Adipocyte (in vitro differentiated cells): ENCODE data around the gene KIRREL3.
A peak's percentile ranks its signal among the peaks of the same experiment; 100 is the strongest.

Experiments
- DNase-seq: peaks from one replicate; pipeline ENCODE4 v3.0.0-alpha.2; 2015; ENCODE audit warnings: low read depth
- H3K27me3 ChIP-seq: replicated peaks from 2 replicates; pipeline ENCODE4 v1.7.0; 2013; ENCODE audit warnings: mild to moderate bottlenecking, low read length, moderate library complexity; ENCODE audit not compliant: control insufficient read depth, insufficient read depth
- H3K36me3 ChIP-seq: 2 replicates; pipeline ENCODE4 v1.7.0; 2013; ENCODE audit warnings: low read length, mild to moderate bottlenecking, moderate library complexity; ENCODE audit not compliant: control insufficient read depth, insufficient read depth, severe bottlenecking
- H3K4me1 ChIP-seq: 2 replicates; pipeline ENCODE4 v1.7.0; 2013; ENCODE audit warnings: mild to moderate bottlenecking, low read length, moderate library complexity; ENCODE audit not compliant: control insufficient read depth, insufficient read depth
- H3K4me3 ChIP-seq: 2 replicates; pipeline ENCODE4 v1.7.0; 2013; ENCODE audit warnings: mild to moderate bottlenecking, low read length, moderate library complexity
- H3K9ac ChIP-seq: 2 replicates; pipeline ENCODE4 v1.7.0; 2013; ENCODE audit warnings: mild to moderate bottlenecking, low read length, moderate library complexity
- H3K9me3 ChIP-seq: 2 replicates; pipeline ENCODE4 v1.7.0; 2013; ENCODE audit warnings: mild to moderate bottlenecking, low read length, moderate library complexity; ENCODE audit not compliant: control insufficient read depth

Gene KIRREL3

DNA sequence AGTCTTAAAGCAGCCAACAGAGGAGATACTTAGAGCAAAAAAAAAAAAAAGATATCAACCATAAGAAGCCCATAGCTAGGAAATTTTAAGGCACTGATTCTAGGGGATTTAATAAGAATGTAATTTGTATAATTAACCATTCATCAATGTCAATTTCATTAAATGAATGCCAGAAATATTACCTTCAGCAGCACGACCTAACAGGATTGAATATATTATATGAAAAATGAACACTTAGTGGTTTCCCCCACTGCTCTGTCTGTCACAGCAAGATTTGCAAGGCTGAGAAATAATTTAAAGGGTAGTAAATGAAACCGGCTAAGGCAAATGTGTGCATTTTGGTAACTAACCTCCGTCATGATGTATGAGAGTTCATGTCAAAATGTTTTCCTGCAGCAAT lies 319.9 kb downstream of the KIRREL3 start:
- Histone ChIP-seq H3K4me1 (no peaks in the 10 kb centered on the region), H3K9me3 (no peaks in the 10 kb centered on the region), H3K9ac (no peak overlapping the region), H3K4me3 (no peak overlapping the region), H3K27me3 (peaks cover 6% of the 10 kb centered on the region), H3K36me3 (no peaks in the 10 kb centered on the region)
- no peak for DNase-seq

DNA sequence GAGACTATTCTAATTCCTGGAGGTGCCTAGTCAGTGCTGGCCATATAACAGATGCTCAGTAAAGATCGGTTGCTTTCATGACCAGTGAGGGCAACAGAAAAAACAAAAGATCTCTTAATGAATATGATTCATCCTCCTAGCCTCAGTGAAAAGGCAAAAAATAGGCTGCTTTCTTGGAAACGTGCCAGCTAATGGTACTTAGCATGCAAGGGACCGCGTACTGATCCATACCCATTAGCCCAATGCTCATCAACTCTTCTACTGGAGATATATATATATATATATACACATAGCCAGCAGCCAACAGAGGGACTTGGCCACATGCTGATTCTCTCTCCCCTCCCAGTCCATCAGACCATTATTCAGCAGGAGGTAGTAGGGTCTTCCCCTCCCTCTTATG lies 320.4 kb downstream of the KIRREL3 start:
- Histone ChIP-seq H3K4me1 (no peaks in the 10 kb centered on the region), H3K36me3 (no peaks in the 10 kb centered on the region), H3K9me3 (no peaks in the 10 kb centered on the region), H3K4me3 (no peak overlapping the region), H3K9ac (no peak overlapping the region), H3K27me3 (peaks cover 6% of the 10 kb centered on the region)
- DNase-seq = no peak

DNA sequence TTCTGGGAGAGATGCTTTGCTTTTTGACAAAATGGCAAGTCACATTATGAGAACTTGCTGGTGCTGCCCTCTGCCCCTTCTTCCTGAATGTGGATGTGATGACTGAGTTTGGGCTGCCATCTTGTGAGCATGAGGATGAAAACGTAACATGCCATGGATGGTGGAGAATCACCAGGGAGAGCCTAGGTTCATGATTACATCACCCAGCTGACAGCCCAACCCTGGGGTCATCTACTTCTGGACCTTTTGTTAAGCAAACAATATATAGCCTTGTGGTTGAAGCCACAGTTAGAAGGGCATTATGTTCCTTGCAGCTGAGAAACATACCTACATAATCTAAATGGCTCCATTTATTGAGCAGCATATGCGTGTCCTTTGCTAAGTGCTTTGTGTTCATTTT lies 321.5 kb downstream of the KIRREL3 start:
- Histone ChIP-seq H3K9ac (no peak overlapping the region), H3K4me1 (no peaks in the 10 kb centered on the region), H3K27me3 (peaks cover 6% of the 10 kb centered on the region), H3K4me3 (no peak overlapping the region), H3K36me3 (no peaks in the 10 kb centered on the region), H3K9me3 (no peaks in the 10 kb centered on the region)
- DNase-seq = no peak

DNA sequence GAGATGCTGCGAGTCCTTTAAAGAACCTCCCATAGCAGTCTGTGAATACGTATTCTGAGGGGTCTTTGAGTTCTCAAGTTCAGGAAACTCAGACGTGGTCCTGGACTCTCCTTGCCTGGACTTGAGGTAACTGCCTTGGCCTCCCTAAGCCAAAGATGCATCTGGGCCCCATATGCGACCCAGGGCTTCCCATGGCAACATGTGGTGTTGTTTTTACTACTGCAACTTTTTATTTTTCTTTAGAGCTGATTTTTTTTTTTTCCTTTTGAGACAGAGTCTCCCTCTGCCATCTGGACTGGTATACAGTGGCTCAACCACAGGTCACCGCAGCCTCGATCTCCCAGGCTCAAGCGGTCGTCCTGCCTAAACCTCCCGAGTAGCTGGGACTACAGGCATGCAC lies 324.0 kb downstream of the KIRREL3 start:
- peaks cover 9% of the 10 kb centered on the region for H3K27me3 ChIP-seq
- H3K4me1 ChIP-seq = no peaks in the 10 kb centered on the region
- no peaks in the 10 kb centered on the region for H3K36me3 ChIP-seq
- H3K9ac ChIP-seq = no peak overlapping the region
- H3K4me3 ChIP-seq = no peak overlapping the region
- no peaks in the 10 kb centered on the region for H3K9me3 ChIP-seq
- no peak for DNase-seq

DNA sequence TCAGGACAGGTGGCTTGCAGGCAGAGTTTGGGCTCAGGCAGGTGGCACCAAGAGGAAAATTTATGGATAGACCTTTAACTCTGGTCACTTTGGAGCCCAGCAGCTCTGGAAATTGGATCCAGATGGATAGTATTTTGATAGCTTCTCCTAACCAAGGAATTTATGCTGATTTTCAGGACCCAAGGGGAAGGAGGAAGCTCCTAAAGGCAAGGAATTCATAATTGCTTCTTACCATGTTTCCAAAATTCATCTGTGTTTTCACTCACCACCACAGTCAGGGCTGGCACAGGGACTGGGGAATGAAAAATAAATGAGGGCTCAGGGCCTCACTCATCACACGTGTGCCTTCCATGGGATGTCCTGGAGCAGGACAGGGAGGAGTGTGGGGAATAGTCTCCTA lies 327.3 kb downstream of the KIRREL3 start:
- Histone ChIP-seq H3K4me1 (no peaks in the 10 kb centered on the region), H3K9ac (no peak overlapping the region), H3K4me3 (no peak overlapping the region), H3K36me3 (no peaks in the 10 kb centered on the region), H3K27me3 (peaks cover 11% of the 10 kb centered on the region), H3K9me3 (peaks cover 3% of the 10 kb centered on the region)
- DNase-seq = no peak

DNA sequence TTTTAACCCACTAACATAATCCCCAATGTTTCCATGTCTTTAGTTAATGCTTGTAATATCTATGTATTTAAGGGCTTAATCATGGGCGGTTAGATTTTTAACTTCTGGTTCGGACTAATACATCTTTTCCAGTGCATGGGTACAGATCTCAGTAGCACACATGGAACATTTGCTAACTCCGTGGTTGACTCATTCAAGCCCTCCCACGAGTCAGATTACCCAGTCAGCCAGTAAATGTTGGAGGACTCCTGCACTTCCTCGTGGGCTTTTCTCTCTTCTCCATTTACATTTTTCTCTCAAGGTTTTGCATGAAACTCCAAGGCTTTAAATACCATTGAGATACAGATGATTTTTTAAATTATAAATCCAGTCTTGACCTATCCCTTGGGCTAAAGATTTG lies 331.2 kb downstream of the KIRREL3 start:
- no peak overlapping the region for H3K4me3 ChIP-seq
- H3K9me3 ChIP-seq = peaks cover 3% of the 10 kb centered on the region
- peak; percentile 47 for DNase-seq
- no peak overlapping the region for H3K9ac ChIP-seq
- no peaks in the 10 kb centered on the region for H3K36me3 ChIP-seq
- peaks cover 25% of the 10 kb centered on the region for H3K27me3 ChIP-seq
- peaks cover 13% of the 10 kb centered on the region for H3K4me1 ChIP-seq

DNA sequence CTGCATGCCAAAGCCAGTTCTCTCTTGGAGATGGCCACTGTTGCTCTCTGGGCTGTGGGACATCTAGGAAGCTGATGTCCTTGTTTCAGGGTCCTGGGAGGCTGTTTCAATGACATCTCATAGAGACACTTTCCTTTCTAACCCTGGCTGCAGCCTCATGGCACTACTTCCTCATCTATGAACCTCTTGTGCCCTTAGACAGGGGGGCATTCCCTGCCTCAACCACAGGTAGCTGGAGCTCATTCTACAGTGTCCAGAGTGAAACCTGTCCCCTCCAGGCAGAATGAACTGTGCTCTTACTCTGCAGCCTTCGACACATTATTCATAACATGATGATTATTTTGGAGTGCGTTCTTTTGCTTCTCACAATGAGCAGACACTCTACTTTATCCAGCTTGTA lies 335.9 kb downstream of the KIRREL3 start:
- H3K9ac ChIP-seq = no peak overlapping the region
- DNase-seq = no peak
- H3K4me1 ChIP-seq = peaks cover 16% of the 10 kb centered on the region
- H3K27me3 ChIP-seq = peaks cover 21% of the 10 kb centered on the region
- no peak overlapping the region for H3K4me3 ChIP-seq
- H3K36me3 ChIP-seq = no peaks in the 10 kb centered on the region
- H3K9me3 ChIP-seq = no peaks in the 10 kb centered on the region

DNA sequence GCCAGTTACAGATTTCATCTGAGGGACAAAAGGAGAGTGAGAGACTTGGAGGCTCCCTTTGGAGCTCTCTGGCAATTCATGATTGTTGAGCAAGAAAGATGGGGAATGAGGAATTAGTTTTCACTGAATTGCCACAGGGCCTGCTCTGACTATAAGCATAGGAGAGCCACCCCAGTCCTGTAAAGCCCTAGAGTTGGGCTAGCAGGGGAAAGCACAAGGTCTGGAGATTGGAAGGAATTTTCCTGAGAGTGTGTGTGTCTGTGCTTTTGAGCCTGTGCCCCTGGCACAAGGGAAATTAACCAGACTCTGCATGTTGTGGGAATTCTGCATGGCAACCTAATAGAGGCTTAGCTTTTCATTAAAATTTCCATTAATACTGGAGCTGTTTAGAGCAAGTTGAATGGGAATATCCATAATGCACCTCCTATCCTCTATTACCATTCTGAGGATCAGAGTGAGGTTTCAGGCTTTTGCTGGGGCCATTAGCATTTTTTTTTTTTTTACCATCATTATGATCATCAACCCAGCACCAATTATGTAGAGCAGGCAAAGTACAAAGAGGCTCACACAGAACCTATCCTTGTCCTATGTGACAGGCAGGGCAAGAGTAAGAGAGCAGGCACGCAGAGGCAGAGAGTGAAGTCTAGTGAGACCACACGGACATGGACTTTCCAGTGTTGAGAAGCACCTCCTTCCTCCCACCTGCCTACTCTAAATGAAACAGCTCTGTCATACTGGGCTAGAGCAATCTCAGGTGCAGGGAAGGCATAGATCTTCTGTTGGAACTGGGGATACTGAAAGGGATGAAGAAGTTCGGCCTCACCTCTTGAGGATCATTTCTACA lies 336.6 kb downstream of the KIRREL3 start:
- Histone ChIP-seq H3K27me3 (peaks cover 21% of the 10 kb centered on the region), H3K4me1 (peaks cover 16% of the 10 kb centered on the region), H3K9me3 (no peaks in the 10 kb centered on the region), H3K4me3 (no peak overlapping the region), H3K36me3 (no peaks in the 10 kb centered on the region), H3K9ac (no peak overlapping the region)
- peak; percentile 11 for DNase-seq

DNA sequence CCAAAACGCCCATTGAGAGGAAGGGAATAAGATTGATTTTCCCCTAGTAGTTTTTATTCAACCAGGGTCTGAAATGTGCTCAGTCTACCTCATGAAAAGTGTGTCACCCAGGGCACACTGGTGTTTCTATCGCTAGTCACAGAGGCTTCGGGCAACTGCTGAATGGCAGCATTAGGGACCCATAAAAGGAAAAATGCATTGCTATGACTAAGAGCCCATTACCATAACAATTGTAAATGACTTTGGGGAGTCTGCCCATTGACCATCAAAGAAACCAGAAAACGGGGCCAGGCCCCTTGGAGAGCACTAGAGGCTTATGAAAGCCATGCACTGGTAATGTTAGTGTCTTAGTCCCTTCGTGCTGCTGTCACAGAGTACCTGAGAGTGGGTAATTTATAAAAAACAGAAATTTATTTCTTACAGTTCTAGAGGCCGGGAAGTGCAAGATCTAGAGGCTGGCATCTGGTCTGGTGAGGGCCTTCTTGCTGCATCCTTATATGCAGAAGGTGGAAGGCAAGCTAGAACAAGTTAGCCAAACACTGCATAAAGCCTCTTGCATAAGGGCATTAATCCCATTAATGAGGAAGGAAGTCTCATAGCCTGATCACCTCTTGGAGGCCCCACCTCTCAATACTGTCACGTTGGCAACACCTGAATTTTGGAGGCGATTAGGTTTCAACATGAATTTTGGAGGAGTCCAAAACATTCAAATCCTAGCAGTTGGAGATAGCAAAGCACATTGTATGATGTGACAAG lies 338.4 kb downstream of the KIRREL3 start:
- Histone ChIP-seq H3K4me3 (no peak overlapping the region), H3K9ac (no peak overlapping the region), H3K9me3 (no peaks in the 10 kb centered on the region), H3K4me1 (peaks cover 6% of the 10 kb centered on the region), H3K27me3 (peaks cover 12% of the 10 kb centered on the region), H3K36me3 (no peaks in the 10 kb centered on the region)
- no peak for DNase-seq

DNA sequence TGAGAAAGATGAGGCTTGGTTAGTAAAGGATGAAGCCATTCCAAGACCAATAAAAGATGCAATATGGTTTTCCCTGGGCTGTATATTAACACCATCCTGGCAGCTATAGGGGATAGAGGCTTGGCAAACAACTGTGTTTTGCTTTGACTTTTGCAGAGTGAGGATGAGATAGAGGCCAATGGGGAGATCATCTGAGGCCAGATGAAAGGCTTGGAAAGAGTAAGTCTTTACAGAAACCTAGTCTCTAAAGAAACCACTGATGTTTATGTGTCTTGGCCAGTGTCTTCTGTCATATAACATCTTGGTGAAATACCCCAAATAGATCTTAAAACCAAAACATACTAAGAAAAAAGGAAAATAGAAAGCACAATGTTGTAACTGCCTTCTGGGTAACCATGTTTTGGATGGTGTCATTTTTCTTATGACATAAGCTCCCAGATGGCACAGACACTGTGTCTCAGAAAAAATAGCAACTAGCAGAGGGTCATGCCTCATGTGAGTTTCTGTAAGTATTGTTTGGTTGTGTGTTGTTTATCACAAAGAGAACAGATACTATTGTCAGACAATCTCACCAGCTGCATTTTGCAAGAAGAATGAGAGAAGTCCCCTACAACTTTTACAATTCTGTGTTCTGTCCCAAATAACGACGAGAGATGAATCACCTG lies 339.7 kb downstream of the KIRREL3 start:
- peaks cover under 1% of the 10 kb centered on the region for H3K27me3 ChIP-seq

DNA sequence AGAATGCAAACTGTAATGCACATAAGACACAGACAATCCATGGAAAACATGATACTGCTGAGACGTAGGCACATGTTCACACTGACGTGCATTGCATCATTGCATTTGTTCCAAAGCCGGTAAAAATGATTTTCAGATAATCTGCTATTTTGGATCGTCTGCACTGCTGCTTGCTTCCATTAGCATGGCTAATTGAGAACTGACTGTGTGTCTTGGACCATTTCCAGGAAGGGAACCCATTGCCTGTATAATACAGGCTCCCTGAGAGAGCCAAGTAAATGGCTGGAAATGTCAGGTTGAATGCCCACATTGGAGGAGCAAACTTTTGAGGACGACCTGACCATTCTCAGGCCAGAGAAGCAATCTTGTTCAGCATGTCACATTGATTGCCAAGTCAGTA lies 340.2 kb downstream of the KIRREL3 start:
- no peak overlapping the region for H3K9ac ChIP-seq
- no peak for DNase-seq
- H3K9me3 ChIP-seq = no peaks in the 10 kb centered on the region
- H3K36me3 ChIP-seq = no peaks in the 10 kb centered on the region
- H3K4me1 ChIP-seq = peaks cover 7% of the 10 kb centered on the region
- no peak overlapping the region for H3K4me3 ChIP-seq
- H3K27me3 ChIP-seq = no peaks in the 10 kb centered on the region

More for the DNA sequence above, 339.7 kb downstream of the KIRREL3 start:
- H3K4me3 ChIP-seq = no peak overlapping the region
- H3K4me1 ChIP-seq = peaks cover 4% of the 10 kb centered on the region
- no peaks in the 10 kb centered on the region for H3K9me3 ChIP-seq
- no peaks in the 10 kb centered on the region for H3K36me3 ChIP-seq
- DNase-seq = no peak
- no peak overlapping the region for H3K9ac ChIP-seq
